SK-N-MC (cell line): ENCODE data around the gene PRODH.
"Not testable (repeated sequence)": the region's sequence is repeated elsewhere in the genome, so short reads cannot be mapped to it uniquely, and the experiment has no call there.

Source experiments
- DNase-seq: peaks from one replicate; pipeline ENCODE4 v3.0.0-alpha.2; 2011; ENCODE audit warnings: low read depth, low spot score
- H3K27ac ChIP-seq: fragments of 200-600 bp; sonication (generic); 2 replicates; pipeline ENCODE4 v1.5.1; 2016; ENCODE audit warnings: mixed run types
- H3K36me3 ChIP-seq: fragments of 200-600 bp; sonication (generic); 2 replicates; pipeline ENCODE4 v1.6.1; 2017; ENCODE audit warnings: antibody characterized with exemption, low read length, mixed read lengths; ENCODE audit not compliant: insufficient read depth
- H3K4me3 ChIP-seq: fragments of 200-600 bp; sonication (generic); 2 replicates; pipeline ENCODE4 v1.5.1; 2016
- H3K9ac ChIP-seq: fragments of 200-600 bp; sonication (generic); 2 replicates; pipeline ENCODE4 v1.8.0; 2017; ENCODE audit warnings: mixed run types, mixed read lengths; ENCODE audit not compliant: insufficient read length
- H3K9me3 ChIP-seq: fragments of 200-600 bp; sonication (generic); 2 replicates; pipeline ENCODE4 v1.6.1; 2017; ENCODE audit warnings: low read depth, mild to moderate bottlenecking, antibody characterized with exemption, low read length, moderate library complexity, mixed read lengths
- EZH2 ChIP-seq: fragments of 200-600 bp; sonication (generic); IDR thresholded peaks from one replicate; pipeline ENCODE4 v1.6.1; 2017; ENCODE audit warnings: antibody characterized with exemption
- FOXP2 ChIP-seq: optimal IDR thresholded peaks from 2 replicates; pipeline ENCODE3; 2011; ENCODE audit warnings: mild to moderate bottlenecking, moderate library complexity; ENCODE audit not compliant: insufficient read depth; ENCODE audit errors: extremely low read length, control extremely low read depth
- POLR2AphosphoS5 ChIP-seq: IDR thresholded peaks from 2 replicates; pipeline ENCODE4 v1.6.1; 2012; ENCODE audit warnings: mild to moderate bottlenecking, low read depth, low read length, borderline replicate concordance

The PRODH gene

DNA sequence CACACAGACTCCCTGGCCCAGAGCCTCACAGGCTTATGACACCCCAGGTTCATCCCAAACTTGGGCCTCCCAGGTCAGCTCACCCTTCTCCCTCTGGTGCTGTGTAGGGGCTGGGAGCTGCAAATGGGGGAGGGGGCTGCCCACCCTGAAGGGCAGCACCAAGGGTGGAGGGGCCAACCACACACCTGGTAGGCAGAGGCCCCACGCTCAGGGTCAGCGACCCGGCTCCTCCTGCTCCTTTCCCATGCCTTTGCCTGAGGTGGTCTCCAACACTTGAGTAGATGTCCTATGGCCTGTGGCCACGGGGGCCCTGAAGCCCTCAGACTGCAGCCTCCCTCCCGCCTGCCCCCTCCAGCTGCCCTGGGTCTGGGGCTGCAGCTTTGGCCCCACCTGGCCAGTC is 26.5 kb downstream of the PRODH start:
- Histone ChIP-seq H3K9me3 (no peaks in the 10 kb centered on the region), H3K36me3 (no peaks in the 10 kb centered on the region), H3K4me3 (no peak overlapping the region), H3K9ac (no peak overlapping the region), H3K27ac (no peak overlapping the region)
- no peak for DNase-seq
- no peak for TF ChIP-seq FOXP2
- TF ChIP-seq EZH2, result no peak
- no peak for TF ChIP-seq POLR2AphosphoS5

- no peak overlapping the region for H3K4me3 ChIP-seq
- H3K36me3 ChIP-seq, result no peaks in the 10 kb centered on the region
- TF ChIP-seq EZH2, result no peak
- no peak for TF ChIP-seq POLR2AphosphoS5
- TF ChIP-seq FOXP2, result no peak
- no peaks in the 10 kb centered on the region for H3K9me3 ChIP-seq
- no peak for DNase-seq
- no peak overlapping the region for H3K27ac ChIP-seq
- no peak overlapping the region for H3K9ac ChIP-seq
Observed at GRCh38 chr22:18906896-18907295, 29.2 kb downstream of the PRODH start.

- not testable (repeated sequence) for H3K27ac ChIP-seq, H3K4me3 ChIP-seq, H3K9me3 ChIP-seq, H3K9ac ChIP-seq, H3K36me3 ChIP-seq, DNase-seq
Observed at GRCh38 chr22:18906410-18906745, 29.7 kb downstream of the PRODH start.

- H3K9me3 ChIP-seq, result no peaks in the 10 kb centered on the region
- DNase-seq, result no peak
- H3K27ac ChIP-seq, result no peak within 1 kb of the TSS
- no peak for TF ChIP-seq EZH2
- TF ChIP-seq POLR2AphosphoS5, result no peak
- TF ChIP-seq FOXP2, result no peak
- no peaks in the 10 kb centered on the region for H3K36me3 ChIP-seq
- H3K4me3 ChIP-seq, result no peak within 1 kb of the TSS
- no peak within 1 kb of the TSS for H3K9ac ChIP-seq
Observed at GRCh38 chr22:18905540-18906409, 30.3 kb downstream of the PRODH start, which contains the start of gene DGCR6. DGCR6 (plus strand) TSS chr22:18906320; CDS start chr22:18906375, 55 bp downstream.

DNA sequence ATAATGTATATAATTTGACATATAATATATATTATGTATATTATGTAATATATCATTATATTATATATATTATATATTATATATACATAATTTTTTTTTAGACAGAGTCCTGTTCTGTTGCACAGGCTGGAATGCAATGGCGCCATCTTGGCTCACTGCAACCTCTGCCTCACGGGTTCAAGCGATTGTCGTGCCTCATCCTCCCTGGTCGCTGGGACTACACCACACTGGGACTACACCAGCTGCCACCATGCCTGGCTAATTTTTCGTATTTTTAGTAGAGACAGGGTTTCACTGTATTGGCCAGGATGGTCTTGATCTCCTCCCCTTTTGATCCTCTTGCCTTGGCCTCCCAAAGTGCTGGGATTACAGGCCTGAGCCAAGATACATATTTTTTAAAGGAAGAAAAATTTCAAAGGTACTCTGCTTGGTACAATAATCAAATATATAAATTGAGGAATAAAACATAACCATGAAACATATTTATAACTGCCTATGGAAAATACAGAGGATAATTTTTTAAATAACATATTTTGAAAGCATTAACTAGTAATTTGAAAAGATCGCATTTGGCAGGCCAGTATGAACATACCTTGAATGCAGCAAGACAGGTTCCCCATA is 39.9 kb downstream of the PRODH start:
- H3K4me3 ChIP-seq, H3K9me3 ChIP-seq, H3K36me3 ChIP-seq, H3K9ac ChIP-seq, H3K27ac ChIP-seq, DNase-seq: not testable (repeated sequence)

DNA sequence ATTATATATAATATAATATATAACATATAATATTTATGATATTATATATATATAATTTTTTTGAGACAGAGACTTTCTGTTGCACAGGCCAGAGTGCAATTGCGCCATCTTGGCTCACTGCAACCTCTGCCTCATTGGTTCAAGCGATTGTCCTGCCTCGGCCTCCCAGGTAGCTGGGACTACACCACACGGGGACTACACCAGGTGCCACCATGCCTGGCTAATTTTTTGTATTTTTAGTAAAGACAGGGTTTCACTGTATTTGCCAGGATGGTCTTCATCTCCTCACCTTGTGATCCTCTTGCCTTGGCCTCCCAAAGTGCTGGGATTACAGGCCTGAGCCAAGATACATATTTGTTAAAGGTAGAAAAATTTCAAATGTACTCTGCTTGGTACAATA is 42.3 kb downstream of the PRODH start:
- not testable (repeated sequence) for H3K27ac ChIP-seq, H3K4me3 ChIP-seq, H3K9me3 ChIP-seq, DNase-seq, H3K9ac ChIP-seq, H3K36me3 ChIP-seq

GRCh38 chr22:18890510-18891192 is 45.4 kb downstream of the PRODH start:
- H3K4me3 ChIP-seq, H3K36me3 ChIP-seq, H3K27ac ChIP-seq, DNase-seq, H3K9me3 ChIP-seq, H3K9ac ChIP-seq: not testable (repeated sequence)

GRCh38 chr22:18888115-18888514 is 48.0 kb downstream of the PRODH start:
- Histone ChIP-seq H3K4me3 (no peak overlapping the region), H3K27ac (no peak overlapping the region), H3K9me3 (no peaks in the 10 kb centered on the region), H3K36me3 (no peaks in the 10 kb centered on the region), H3K9ac (no peak overlapping the region)
- DNase-seq, result no peak
- no peak for TF ChIP-seq FOXP2
- TF ChIP-seq POLR2AphosphoS5, result no peak
- no peak for TF ChIP-seq EZH2

- DNase-seq, H3K9me3 ChIP-seq, H3K27ac ChIP-seq, H3K4me3 ChIP-seq, H3K9ac ChIP-seq, H3K36me3 ChIP-seq: not testable (repeated sequence)
Observed at GRCh38 chr22:18884465-18884864, 51.6 kb downstream of the PRODH start.

DNA sequence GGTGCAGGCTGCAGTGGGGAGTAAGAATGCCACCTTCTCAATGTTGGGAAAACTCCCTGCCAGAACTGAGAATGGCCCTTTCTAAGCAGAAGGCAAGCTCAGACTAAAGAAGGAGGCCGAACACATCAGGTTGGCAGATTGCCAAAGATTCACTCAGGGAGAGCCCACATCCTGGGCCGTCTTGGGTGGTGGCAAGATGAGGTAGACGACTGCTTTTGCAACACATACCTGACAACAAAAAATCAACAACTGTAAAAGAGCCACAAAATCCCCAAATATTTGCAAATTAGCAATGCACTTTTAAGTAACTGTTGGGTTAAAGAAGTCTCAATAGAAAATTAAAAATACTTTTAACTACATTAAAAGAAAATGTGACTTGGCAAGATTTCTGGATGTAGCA is 54.8 kb downstream of the PRODH start:
- DNase-seq, H3K36me3 ChIP-seq, H3K9me3 ChIP-seq, H3K9ac ChIP-seq, H3K4me3 ChIP-seq, H3K27ac ChIP-seq: not testable (repeated sequence)
